SJSA1 (cell line): ENCODE results near the gene TLE4. TPM values are rescaled to one million over a fixed set of nuclear protein-coding genes. Genes with fewer than 3 reads are reported as not detected.
"Not testable (repeated sequence)": the region's sequence is repeated elsewhere in the genome, so short reads cannot be mapped to it uniquely, and the experiment has no call there.

Experiments
- DNase-seq, 2 experiments: peaks; one replicate each; pipeline ENCODE4 v3.0.0-alpha.2; 2015 to 2020; ENCODE audit warnings: low spot score in 2 of 2, low read depth in 1 of 2
- H3K27ac ChIP-seq: fragments of 250-450 bp; sonication (Bioruptor Pico); 2 replicates; pipeline ENCODE4 v1.5.1; 2020; ENCODE audit warnings: mild to moderate bottlenecking, moderate library complexity
- H3K27me3 ChIP-seq: fragments of 250-450 bp; sonication (Bioruptor Pico); replicated peaks from 2 replicates; pipeline ENCODE4 v1.5.1; 2020; ENCODE audit warnings: mild to moderate bottlenecking, moderate library complexity
- H3K36me3 ChIP-seq: fragments of 250-450 bp; sonication (Bioruptor Pico); 2 replicates; pipeline ENCODE4 v1.5.1; 2020; ENCODE audit warnings: mild to moderate bottlenecking
- H3K4me1 ChIP-seq: fragments of 250-450 bp; sonication (Bioruptor Pico); replicated peaks from 2 replicates; pipeline ENCODE4 v1.6.1; 2021; ENCODE audit warnings: mild to moderate bottlenecking
- H3K4me3 ChIP-seq: fragments of 250-450 bp; sonication (Bioruptor Pico); 2 replicates; pipeline ENCODE4 v1.5.1; 2020; ENCODE audit warnings: mild to moderate bottlenecking
- H3K9me3 ChIP-seq: fragments of 250-450 bp; sonication (Bioruptor Pico); replicated peaks from 2 replicates; pipeline ENCODE4 v1.5.1; 2020; ENCODE audit warnings: mild to moderate bottlenecking
- total RNA-seq: library from RNA; depleted of rRNA; stranded (reverse); fragments of >200 nt; shearing (Covaris generic); gene quantifications from 2 replicates; pipeline ENCODE4 v1.2.3, GENCODE V29; 2014

TLE4 gene
- total RNA-seq, 1 experiment from 2014 or later: 54.6 TPM

- peaks cover 8% of the 10 kb centered on the region; the same call in 1 of the 2 replicates for H3K9me3 ChIP-seq
- H3K27me3 ChIP-seq: no peaks in the 10 kb centered on the region
- H3K4me1 ChIP-seq: peaks cover 24% of the 10 kb centered on the region
- peak in 1 of 2 experiments; percentile 64 for DNase-seq
- H3K4me3 ChIP-seq: no peak overlapping the region
- peak overlapping the region; percentile 39 for H3K27ac ChIP-seq
- peaks cover 45% of the 10 kb centered on the region for H3K36me3 ChIP-seq
Observed at GRCh38 chr9:79603222-79603920, 31.6 kb downstream of the TLE4 start.

- H3K36me3 ChIP-seq: peaks cover 45% of the 10 kb centered on the region
- H3K4me1 ChIP-seq: peaks cover 25% of the 10 kb centered on the region
- H3K9me3 ChIP-seq: peaks cover 8% of the 10 kb centered on the region; the same call in 1 of the 2 replicates
- peak overlapping the region; percentile 11 for H3K27ac ChIP-seq
- H3K4me3 ChIP-seq: no peak overlapping the region
- no peak for DNase-seq
- no peaks in the 10 kb centered on the region for H3K27me3 ChIP-seq
Observed at GRCh38 chr9:79604149-79604548, 32.4 kb downstream of the TLE4 start.

- DNase-seq: no peak
- H3K27me3 ChIP-seq: no peaks in the 10 kb centered on the region
- H3K4me1 ChIP-seq: peaks cover 34% of the 10 kb centered on the region
- no peak overlapping the region for H3K4me3 ChIP-seq
- no peak overlapping the region for H3K27ac ChIP-seq
- peaks cover 8% of the 10 kb centered on the region; the same call in 1 of the 2 replicates for H3K9me3 ChIP-seq
- peaks cover 45% of the 10 kb centered on the region for H3K36me3 ChIP-seq
Observed at GRCh38 chr9:79604921-79605562, 33.3 kb downstream of the TLE4 start.

GRCh38 chr9:79606529-79606928 is 34.8 kb downstream of the TLE4 start:
- Histone ChIP-seq H3K4me1 (peaks cover 48% of the 10 kb centered on the region), H3K36me3 (peaks cover 36% of the 10 kb centered on the region)
- H3K4me3 ChIP-seq, H3K27me3 ChIP-seq, DNase-seq, H3K9me3 ChIP-seq, H3K27ac ChIP-seq: not testable (repeated sequence)

GRCh38 chr9:79609468-79610018 is 37.8 kb downstream of the TLE4 start:
- Histone ChIP-seq H3K27ac (peak overlapping the region; percentile 45), H3K9me3 (no peaks in the 10 kb centered on the region), H3K4me1 (peaks cover 45% of the 10 kb centered on the region), H3K4me3 (no peak overlapping the region), H3K36me3 (peaks cover 18% of the 10 kb centered on the region), H3K27me3 (no peaks in the 10 kb centered on the region)
- no peak for DNase-seq

GRCh38 chr9:79610019-79610631 is 38.4 kb downstream of the TLE4 start:
- peak overlapping the region; percentile 45 for H3K27ac ChIP-seq
- no peaks in the 10 kb centered on the region for H3K27me3 ChIP-seq
- H3K36me3 ChIP-seq: peaks cover 12% of the 10 kb centered on the region
- H3K9me3 ChIP-seq: no peaks in the 10 kb centered on the region
- DNase-seq: no peak
- no peak overlapping the region for H3K4me3 ChIP-seq
- H3K4me1 ChIP-seq: peaks cover 41% of the 10 kb centered on the region

- Histone ChIP-seq H3K36me3 (peaks cover 9% of the 10 kb centered on the region), H3K4me1 (peaks cover 46% of the 10 kb centered on the region), H3K27ac (peak overlapping the region; percentile 50), H3K27me3 (no peaks in the 10 kb centered on the region), H3K4me3 (no peak overlapping the region), H3K9me3 (no peaks in the 10 kb centered on the region)
- DNase-seq: peak; percentile 70 to 80
Observed at GRCh38 chr9:79610791-79611614, 39.2 kb downstream of the TLE4 start.

- Histone ChIP-seq H3K9me3 (no peaks in the 10 kb centered on the region), H3K36me3 (peaks cover 21% of the 10 kb centered on the region), H3K27me3 (no peaks in the 10 kb centered on the region), H3K4me1 (peaks cover 51% of the 10 kb centered on the region), H3K4me3 (no peak overlapping the region), H3K27ac (no peak overlapping the region)
- DNase-seq: no peak
Observed at GRCh38 chr9:79613145-79613544, 41.4 kb downstream of the TLE4 start.

GRCh38 chr9:79615038-79615437 is 43.3 kb downstream of the TLE4 start:
- Histone ChIP-seq H3K36me3 (peaks cover 21% of the 10 kb centered on the region), H3K4me3 (no peak overlapping the region), H3K9me3 (no peaks in the 10 kb centered on the region), H3K27me3 (no peaks in the 10 kb centered on the region), H3K4me1 (peaks cover 40% of the 10 kb centered on the region), H3K27ac (no peak overlapping the region)
- no peak for DNase-seq

GRCh38 chr9:79616013-79616412 is 44.2 kb downstream of the TLE4 start:
- H3K36me3 ChIP-seq: peaks cover 21% of the 10 kb centered on the region
- peaks cover 30% of the 10 kb centered on the region for H3K4me1 ChIP-seq
- no peaks in the 10 kb centered on the region for H3K27me3 ChIP-seq
- no peak overlapping the region for H3K4me3 ChIP-seq
- H3K27ac ChIP-seq: 0 out of 2 replicates have a peak overlapping the region, but pooled peaks have one; percentile 0
- H3K9me3 ChIP-seq: no peaks in the 10 kb centered on the region
- no peak for DNase-seq

GRCh38 chr9:79616971-79617370 is 45.2 kb downstream of the TLE4 start:
- peaks cover 21% of the 10 kb centered on the region for H3K4me1 ChIP-seq
- H3K36me3 ChIP-seq: peaks cover 21% of the 10 kb centered on the region
- no peak overlapping the region for H3K27ac ChIP-seq
- no peak for DNase-seq
- no peaks in the 10 kb centered on the region for H3K27me3 ChIP-seq
- H3K4me3 ChIP-seq: no peak overlapping the region
- no peaks in the 10 kb centered on the region for H3K9me3 ChIP-seq

- no peak for DNase-seq
- H3K27me3 ChIP-seq: no peaks in the 10 kb centered on the region
Observed at GRCh38 chr9:79617395-79617794, 45.6 kb downstream of the TLE4 start.

GRCh38 chr9:79619930-79620329 is 48.2 kb downstream of the TLE4 start:
- DNase-seq: no peak

More at GRCh38 chr9:79617395-79617794, 45.6 kb downstream of the TLE4 start:
- H3K4me3 ChIP-seq: no peak overlapping the region
- H3K36me3 ChIP-seq: peaks cover 21% of the 10 kb centered on the region
- no peak overlapping the region for H3K27ac ChIP-seq
- peaks cover 16% of the 10 kb centered on the region for H3K4me1 ChIP-seq
- no peaks in the 10 kb centered on the region for H3K9me3 ChIP-seq

More at GRCh38 chr9:79619930-79620329, 48.2 kb downstream of the TLE4 start:
- H3K36me3 ChIP-seq: peaks cover 16% of the 10 kb centered on the region
- H3K9me3 ChIP-seq: no peaks in the 10 kb centered on the region
- no peaks in the 10 kb centered on the region for H3K27me3 ChIP-seq
- peaks cover 12% of the 10 kb centered on the region for H3K4me1 ChIP-seq
- H3K4me3 ChIP-seq: no peak overlapping the region
- H3K27ac ChIP-seq: no peak overlapping the region
